NCI-H2107 treated with DMSO at 0.1 percent for 48 hours (cell line): Measurements from ENCODE around the gene PAM.
"Not testable (repeated sequence)": the region's sequence is repeated elsewhere in the genome, so short reads cannot be mapped to it uniquely, and the experiment has no call there.

Experiments used
- DNase-seq: peaks from one replicate; lab custom pipeline; 2025; ENCODE audit not compliant: unreplicated experiment; lab: John Stamatoyannopoulos, UW

The PAM gene

GRCh38 chr5:102981957-102982635 is 227.0 kb downstream of the PAM start:
- DNase-seq = no peak

DNA sequence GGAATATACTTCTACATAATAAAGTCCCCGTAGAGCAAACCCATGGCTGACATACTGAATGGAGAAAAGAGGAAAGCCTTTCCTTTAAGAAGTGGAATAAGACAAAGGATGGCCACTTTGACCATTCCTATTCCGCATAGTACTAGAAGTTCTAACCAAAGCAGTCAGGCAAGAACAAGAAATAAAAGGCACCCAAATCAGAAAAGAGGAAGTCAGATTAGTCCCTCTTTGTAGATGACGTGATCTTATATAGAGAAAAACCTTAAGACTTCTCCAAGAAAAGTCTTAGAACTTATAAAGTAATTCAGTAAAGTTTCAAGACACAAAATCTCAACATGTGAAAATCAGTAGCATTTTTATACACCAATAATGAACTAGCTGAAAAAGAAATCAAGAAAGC is 231.0 kb downstream of the PAM start:
- no peak for DNase-seq

DNA sequence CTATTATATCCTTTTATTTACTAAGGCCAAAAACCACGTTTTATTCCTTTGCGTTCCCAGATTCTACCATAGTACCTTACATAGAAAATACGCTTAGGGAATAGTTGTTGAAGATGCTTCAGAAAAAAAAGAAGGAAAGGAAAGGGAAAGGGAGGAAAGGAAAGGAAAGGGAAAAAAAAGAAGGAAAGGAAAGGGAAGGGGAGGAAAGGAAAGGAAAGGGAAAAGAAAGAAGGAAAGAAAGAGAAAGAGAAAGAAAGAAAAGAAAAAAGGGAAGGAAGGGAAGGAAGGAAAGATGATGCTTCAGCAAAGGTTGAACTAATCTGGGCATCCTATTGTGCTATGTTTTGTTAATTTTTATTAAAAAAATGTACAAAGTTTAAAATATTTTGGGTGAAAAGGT is 233.4 kb downstream of the PAM start:
- no peak for DNase-seq

DNA sequence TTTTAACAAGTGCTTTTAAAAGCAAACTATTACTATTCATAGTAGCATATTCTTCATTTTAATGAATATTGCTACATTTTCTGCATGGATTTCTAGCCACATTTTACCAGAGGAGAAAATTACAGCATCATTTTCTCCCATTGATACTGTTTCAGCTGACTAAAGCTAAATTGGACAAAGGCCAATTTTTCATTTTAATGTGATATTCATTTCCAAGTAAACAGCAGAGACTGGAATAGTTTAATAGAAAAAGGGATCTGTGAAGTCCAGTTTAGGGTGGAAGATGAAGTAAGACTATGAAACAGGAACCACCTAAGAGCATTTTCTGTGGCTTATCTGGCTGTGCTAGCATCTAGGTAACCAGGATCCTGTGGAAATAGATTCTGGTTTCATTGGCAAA is 236.7 kb downstream of the PAM start:
- no peak for DNase-seq

DNA sequence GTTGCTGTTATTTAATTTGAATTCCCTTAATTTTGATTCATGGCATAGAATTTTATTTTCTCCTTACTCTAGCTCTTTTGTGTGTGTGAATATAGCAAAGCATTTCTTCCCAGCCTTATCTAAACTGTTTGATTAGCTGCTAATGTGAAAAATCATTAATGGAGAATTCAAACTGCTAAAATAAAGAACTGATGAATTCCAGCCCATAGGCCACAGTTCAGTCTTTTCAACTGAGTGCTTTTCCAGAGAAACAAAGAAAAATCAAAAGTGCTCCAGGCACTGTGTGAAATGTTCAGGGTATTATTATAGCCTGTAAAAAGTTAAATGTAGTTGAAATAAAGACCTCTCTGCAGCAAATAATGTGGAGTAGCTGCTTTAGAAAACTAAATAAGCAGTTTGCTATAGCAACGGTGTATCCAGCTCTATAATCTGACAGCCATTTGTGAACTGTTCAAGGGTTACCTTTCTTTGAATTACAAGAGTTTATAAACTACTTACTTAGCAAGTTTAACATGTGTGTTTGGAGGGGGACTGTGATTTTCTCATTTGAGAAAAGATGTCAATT is 241.0 kb downstream of the PAM start:
- DNase-seq = no peak

DNA sequence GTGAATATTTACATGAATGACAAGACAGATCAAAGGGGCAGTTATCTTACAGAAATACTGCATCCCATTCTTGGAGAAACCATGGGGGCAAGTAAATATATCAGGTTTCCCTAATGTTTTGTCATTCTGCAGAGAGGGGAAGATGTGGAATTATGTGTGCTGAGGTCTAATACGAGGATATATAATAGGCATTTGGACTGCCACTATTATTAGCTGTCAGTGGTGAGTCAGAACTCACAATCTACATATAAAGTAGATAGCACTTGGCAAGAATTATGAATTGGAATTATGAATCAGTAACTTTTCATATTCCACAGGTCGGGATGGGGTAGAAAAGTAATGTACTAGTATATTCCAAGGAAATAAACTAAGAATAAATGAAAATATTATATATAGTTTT is 243.1 kb downstream of the PAM start:
- no peak for DNase-seq

- no peak for DNase-seq
Measured at GRCh38 chr5:102999191-102999590, 244.1 kb downstream of the PAM start.

DNA sequence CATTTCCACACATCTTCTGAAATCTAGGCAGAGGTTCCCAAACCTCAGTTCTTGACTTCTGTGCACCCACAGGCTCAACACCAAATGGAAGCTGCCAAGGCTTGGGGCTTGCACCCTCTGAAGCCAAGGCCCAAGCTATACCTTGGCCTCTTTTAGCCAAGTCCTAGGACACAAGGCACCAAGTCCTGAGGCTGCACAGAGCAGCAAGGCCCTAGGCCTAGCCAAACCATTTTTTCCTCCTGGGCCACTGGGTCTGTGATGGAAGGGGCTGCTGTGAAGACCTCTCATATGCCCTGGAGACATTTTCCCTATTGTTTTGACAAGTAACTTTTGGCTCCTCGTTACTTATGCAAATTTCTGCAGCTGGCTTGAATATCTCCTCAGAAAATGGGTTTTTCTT is 244.5 kb downstream of the PAM start:
- not testable (repeated sequence) for DNase-seq

- no peak for DNase-seq
Measured at GRCh38 chr5:103000089-103000488, 245.0 kb downstream of the PAM start.

DNA sequence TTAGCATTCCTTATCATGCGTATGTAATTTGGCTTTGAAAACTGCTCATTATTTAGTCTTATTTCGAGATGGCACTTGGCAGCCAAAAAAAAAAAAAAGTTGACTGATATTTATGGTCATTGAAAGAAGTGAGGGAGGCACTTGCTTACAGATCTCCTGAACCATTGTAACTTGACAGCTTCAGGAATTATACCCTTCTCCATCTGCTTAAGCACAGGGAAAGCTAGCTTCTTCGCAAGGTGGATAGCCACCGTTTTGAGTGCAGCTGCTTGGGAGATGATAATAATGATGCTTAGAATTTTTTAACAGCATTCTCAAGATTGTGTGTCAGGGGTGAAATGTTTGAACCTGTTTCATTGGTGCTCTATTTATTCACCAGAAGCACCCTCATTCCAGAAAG is 248.8 kb downstream of the PAM start:
- DNase-seq = no peak

- DNase-seq = no peak
Measured at GRCh38 chr5:103005276-103005675, 250.2 kb downstream of the PAM start.

DNA sequence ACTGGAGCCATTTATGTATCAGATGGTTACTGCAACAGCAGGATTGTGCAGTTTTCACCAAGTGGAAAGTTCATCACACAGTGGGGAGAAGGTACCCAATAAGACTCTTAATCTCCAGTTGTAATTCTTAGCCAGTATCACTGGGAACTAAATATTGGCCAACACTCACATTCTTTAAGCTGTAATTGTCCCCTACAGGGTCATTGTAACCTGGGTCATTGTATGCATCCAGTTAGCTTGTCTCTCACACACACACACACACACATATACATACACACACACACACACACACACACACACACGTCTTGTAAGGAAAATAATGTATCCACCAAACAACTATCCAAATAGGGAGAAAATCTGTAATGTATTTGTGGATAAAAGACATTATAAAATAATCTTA is 251.8 kb downstream of the PAM start:
- DNase-seq = no peak

DNA sequence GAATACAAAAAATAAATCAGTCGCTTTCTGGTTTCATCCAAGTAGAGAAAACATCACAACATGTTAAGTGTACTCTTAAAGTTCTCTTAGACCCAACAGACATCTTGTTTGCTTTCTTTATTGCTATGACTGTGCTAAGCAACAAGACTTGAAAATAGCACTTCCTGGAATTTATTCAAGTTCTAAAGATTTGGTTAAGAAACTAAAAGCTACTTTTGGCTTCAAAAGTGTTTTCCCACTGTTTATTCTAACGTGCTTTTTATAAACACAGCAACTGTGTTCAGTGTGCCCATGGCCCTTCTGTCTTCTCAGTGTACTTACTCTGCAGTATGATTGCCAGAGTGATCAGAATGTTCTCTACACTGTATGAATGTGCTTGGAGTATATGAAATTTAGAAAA is 255.1 kb downstream of the PAM start:
- DNase-seq = no peak

- no peak for DNase-seq
Measured at GRCh38 chr5:103013933-103014552, 258.9 kb downstream of the PAM start.

DNA sequence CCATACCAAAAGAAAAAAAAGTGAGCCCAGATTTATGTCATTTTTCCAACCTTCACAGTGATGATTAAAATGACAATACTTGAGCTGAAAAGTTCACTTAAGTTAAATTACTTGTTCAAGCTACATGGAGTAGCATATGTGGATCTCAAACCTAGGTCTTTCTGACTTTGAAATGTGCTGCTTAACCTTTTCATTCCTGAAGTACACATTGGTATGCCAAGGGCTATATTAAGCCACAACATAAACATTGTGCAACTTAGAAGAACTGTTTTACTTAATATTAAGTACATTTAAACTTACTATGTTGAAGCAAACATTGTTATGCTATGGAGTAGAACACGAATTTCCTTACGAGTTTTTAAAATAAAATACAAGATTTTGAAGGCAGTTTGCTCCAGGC is 259.9 kb downstream of the PAM start:
- no peak for DNase-seq

DNA sequence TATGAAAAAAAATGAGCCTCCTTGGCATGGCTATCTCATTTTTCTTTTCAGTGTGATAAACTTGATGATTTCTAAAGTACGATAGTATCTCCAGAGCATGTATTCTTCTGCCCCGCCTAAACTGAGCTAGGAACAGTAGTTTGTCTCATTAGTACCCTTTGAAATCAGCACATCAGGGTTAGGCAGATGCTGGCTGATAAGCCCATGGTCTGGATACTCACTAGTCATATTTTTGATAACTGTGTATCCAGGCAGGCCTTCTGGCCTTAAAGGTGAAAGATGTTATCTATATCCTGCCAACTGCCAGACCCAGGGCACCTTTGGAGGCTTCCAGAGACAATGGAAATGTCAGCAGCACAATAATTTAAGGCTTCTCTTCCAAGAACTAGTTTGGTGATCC is 261.1 kb downstream of the PAM start:
- no peak for DNase-seq

DNA sequence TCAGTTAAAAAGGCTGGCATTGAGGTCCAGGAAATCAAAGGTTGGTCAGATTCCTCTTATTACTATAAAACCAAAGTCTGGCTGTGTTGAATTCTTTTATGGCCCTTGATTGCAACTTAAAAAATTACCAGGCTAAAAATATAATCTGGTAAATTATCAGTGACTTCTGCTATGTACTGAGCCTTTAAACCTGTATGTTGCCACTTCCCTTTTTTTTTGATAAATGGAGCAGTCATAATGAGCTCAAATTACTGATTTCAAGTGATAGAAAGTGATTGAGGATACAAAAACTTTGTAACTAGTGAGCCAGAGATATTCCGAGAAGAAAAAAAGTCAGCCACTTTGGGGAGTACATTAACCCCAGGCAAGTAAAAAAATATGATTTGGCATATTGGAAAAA is 264.7 kb downstream of the PAM start:
- no peak for DNase-seq

DNA sequence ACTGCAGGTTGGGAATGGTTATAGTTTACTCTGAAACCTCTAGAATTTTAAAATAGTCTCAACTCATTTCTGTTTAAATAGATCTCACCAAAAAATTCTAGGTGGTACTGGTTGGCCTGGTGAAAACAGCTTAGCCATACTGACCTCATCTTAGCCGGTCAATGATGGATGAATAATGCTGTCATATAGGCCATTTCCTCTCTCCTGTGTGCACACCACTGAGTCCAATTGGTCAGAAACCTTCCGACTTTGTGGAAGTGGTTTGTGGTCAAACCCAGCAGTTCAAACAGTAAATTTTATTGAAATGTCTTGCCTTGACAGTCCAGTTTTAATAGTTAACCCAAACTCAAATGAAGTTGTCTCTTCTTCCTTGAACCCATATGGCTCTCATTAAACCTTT is 266.2 kb downstream of the PAM start:
- DNase-seq = no peak

DNA sequence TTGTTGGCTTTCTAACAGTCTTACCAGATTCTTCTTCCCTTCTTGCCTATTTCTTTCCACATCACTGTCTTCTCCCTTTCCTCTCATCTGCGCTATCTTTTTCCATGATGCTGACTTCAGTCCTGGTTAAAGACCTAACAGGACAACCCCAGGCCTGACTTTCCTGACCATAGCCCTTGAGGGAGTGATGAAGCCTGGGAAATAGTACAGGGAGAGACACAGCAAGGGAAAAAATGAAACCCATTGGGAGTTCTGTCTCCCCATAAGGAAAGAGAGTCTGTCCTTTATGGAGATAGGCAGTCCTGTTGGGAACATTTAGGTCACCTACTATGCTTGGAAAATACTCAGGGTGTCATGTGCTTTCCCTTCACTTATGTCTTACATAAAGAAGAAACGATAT is 272.2 kb downstream of the PAM start:
- DNase-seq = no peak

DNA sequence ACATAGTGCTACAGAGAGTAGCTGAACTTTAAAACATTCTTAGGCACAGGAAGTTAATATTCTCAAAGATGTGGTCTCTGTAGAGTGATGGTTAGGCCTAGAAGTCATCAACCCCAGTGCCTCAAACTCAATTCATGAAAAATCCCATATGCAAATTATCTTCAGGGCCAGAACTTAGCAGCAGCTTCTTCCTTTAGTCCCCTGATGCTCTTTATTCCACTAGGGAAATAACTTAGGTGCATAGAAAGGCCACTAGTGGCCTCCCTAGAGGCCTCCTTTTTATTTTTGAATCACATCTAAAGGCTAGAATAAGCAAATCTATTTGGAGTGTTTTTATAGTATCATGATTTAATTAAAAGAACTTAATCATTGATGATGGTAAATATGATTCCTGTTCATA is 276.5 kb downstream of the PAM start:
- DNase-seq = no peak

GRCh38 chr5:103033696-103034095 is 278.6 kb downstream of the PAM start:
- no peak for DNase-seq

- DNase-seq = no peak
Measured at GRCh38 chr5:103034662-103035392, 279.7 kb downstream of the PAM start.
